HG03457 (cell line): Measurements from ENCODE around the gene SHISA6.

Experiments
- ATAC-seq: cut with Tn5 transposase; IDR thresholded peaks from one replicate; pipeline ENCODE4 v1.9.1; 2021; ENCODE audit warnings: moderate number of reproducible peaks; ENCODE audit not compliant: unreplicated experiment

The SHISA6 gene

GRCh38 chr17:11340803-11341202 lies 99.8 kb downstream of the SHISA6 start:
- no peak for ATAC-seq

GRCh38 chr17:11342138-11342537 lies 101.1 kb downstream of the SHISA6 start:
- ATAC-seq = no peak

- no peak for ATAC-seq
These were observed 108.1 kb downstream of the SHISA6 start for GRCh38 chr17:11349106-11349505.

- no peak for ATAC-seq
These were observed 110.5 kb downstream of the SHISA6 start for GRCh38 chr17:11351479-11351878.

- no peak for ATAC-seq
These were observed 112.6 kb downstream of the SHISA6 start for GRCh38 chr17:11353601-11354000.

GRCh38 chr17:11356371-11356770 lies 115.4 kb downstream of the SHISA6 start:
- ATAC-seq = no peak

GRCh38 chr17:11363565-11364117 lies 122.6 kb downstream of the SHISA6 start:
- no peak for ATAC-seq

- no peak for ATAC-seq
These were observed 125.3 kb downstream of the SHISA6 start for GRCh38 chr17:11366272-11366850.

GRCh38 chr17:11369575-11369974 lies 128.6 kb downstream of the SHISA6 start:
- no peak for ATAC-seq

- no peak for ATAC-seq
These were observed 131.7 kb downstream of the SHISA6 start for GRCh38 chr17:11372692-11373091.

GRCh38 chr17:11378506-11378905 lies 137.5 kb downstream of the SHISA6 start:
- ATAC-seq = no peak

- ATAC-seq = no peak
These were observed 139.7 kb downstream of the SHISA6 start for GRCh38 chr17:11380761-11381160.

- no peak for ATAC-seq
These were observed 142.1 kb downstream of the SHISA6 start for GRCh38 chr17:11383157-11383556.

GRCh38 chr17:11384131-11384530 lies 143.1 kb downstream of the SHISA6 start:
- ATAC-seq = no peak

- no peak for ATAC-seq
These were observed 146.6 kb downstream of the SHISA6 start for GRCh38 chr17:11387610-11388009.

- ATAC-seq = no peak
These were observed 147.0 kb downstream of the SHISA6 start for GRCh38 chr17:11388054-11388453.

GRCh38 chr17:11389583-11389982 lies 148.6 kb downstream of the SHISA6 start:
- no peak for ATAC-seq

GRCh38 chr17:11391134-11391533 lies 150.1 kb downstream of the SHISA6 start:
- no peak for ATAC-seq

- ATAC-seq = no peak
These were observed 163.6 kb downstream of the SHISA6 start for GRCh38 chr17:11404431-11405276.

GRCh38 chr17:11406716-11407115 lies 165.7 kb downstream of the SHISA6 start:
- ATAC-seq = no peak

GRCh38 chr17:11412654-11413053 lies 171.6 kb downstream of the SHISA6 start:
- no peak for ATAC-seq

GRCh38 chr17:11418342-11418741 lies 177.3 kb downstream of the SHISA6 start:
- ATAC-seq = no peak
